Measurements from ENCODE around the gene TNFSF9. TPM values are rescaled to one million over a fixed set of nuclear protein-coding genes. Genes with fewer than 3 reads are reported as not detected.

TNFSF9 gene
- total RNA-seq, 6 experiments from 2014 or later = 0.27 to 1.6 (median 0.55) TPM; not detected in 3

- Histone ChIP-seq H3K4me3 (no peak overlapping the region), H3K36me3 (no peaks in the 10 kb centered on the region), H3K9me3 (no peaks in the 10 kb centered on the region), H3K27me3 (no peaks in the 10 kb centered on the region), H3K4me1 (no peaks in the 10 kb centered on the region), H3K27ac (no peak overlapping the region)
- TF ChIP-seq POLR2A (IDR thresholded peaks at IDR 0.05) = no peak
- TF ChIP-seq, protein P1, sequence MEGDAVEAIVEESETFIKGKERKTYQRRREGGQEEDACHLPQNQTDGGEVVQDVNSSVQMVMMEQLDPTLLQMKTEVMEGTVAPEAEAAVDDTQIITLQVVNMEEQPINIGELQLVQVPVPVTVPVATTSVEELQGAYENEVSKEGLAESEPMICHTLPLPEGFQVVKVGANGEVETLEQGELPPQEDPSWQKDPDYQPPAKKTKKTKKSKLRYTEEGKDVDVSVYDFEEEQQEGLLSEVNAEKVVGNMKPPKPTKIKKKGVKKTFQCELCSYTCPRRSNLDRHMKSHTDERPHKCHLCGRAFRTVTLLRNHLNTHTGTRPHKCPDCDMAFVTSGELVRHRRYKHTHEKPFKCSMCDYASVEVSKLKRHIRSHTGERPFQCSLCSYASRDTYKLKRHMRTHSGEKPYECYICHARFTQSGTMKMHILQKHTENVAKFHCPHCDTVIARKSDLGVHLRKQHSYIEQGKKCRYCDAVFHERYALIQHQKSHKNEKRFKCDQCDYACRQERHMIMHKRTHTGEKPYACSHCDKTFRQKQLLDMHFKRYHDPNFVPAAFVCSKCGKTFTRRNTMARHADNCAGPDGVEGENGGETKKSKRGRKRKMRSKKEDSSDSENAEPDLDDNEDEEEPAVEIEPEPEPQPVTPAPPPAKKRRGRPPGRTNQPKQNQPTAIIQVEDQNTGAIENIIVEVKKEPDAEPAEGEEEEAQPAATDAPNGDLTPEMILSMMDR (IDR thresholded peaks at IDR 0.05) = no peak
- DNase-seq (no peak), ATAC-seq (no peak)
- WGBS (ENCODE audit: insufficient coverage, low coverage, low lambda C conversion rate, missing lambda C conversion rate) = 79% methylated on average over 4 of the region's 4 CpGs
- intact Hi-C loops (cut with DNase I) = no loop called here
Observed at GRCh38 chr19:6491802-6492592, 38.8 kb upstream of the TNFSF9 start.

DNA sequence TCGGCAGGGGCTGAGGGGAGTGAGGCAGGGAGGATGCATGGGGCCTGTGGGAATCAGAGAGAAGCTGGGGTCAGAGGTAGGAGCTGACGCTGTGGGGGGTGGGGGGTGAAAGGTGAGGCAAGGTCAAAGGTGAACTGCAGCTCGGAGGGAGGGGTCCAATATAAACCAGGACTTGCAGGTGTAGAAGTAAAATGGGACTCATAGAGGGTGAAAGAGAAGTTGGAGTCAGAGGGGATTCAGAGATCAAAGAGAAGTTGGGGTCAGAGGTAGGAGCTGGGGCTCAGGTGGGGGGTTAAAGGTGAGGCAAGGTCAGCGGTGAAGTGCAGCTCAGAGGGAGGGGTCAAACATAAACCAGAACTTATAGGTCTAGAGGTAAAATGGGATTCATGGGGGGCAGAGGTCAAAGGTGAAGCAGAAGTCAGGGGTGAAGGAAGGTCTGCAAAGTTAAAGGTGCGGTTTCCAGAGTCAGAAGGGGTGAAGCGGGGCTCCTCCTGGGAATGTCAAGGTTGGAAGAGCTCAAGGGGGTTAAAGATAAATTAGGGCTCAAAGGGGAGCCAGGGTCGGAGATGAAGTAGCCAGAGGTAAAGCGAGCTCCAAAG, 36.3 kb upstream of the TNFSF9 start:
- no peak for ATAC-seq
- DNase-seq = no peak
- no peak for TF ChIP-seq POLR2A (IDR thresholded peaks at IDR 0.05)
- TF ChIP-seq, protein P1 (IDR thresholded peaks at IDR 0.05) = no peak
- intact Hi-C loops (cut with DNase I) = no loop called here
- Histone ChIP-seq H3K4me1 (no peaks in the 10 kb centered on the region), H3K4me3 (no peak overlapping the region), H3K9me3 (no peaks in the 10 kb centered on the region), H3K27ac (no peak overlapping the region), H3K36me3 (no peaks in the 10 kb centered on the region), H3K27me3 (no peaks in the 10 kb centered on the region)
- WGBS (ENCODE audit: insufficient coverage, low coverage, low lambda C conversion rate, missing lambda C conversion rate) = 73% methylated on average over 8 of the region's 8 CpGs

DNA sequence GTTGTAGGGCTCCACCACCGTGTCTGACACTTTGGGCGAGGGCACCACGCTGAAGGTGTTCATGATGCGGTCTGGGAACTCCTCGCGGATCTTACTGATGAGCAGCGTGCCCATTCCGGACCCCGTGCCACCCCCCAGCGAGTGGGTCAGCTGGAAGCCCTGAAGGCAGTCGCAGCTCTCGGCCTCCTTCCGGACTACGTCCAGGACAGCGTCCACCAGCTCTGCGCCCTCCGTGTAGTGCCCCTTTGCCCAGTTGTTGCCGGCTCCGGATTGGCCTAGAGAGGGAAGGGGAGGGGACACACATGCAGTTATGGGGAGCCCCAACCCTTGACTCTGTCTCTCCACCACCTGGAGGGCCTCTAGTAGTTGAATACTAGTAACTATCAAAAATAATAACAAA, 34.9 kb upstream of the TNFSF9 start:
- no peaks in the 10 kb centered on the region for H3K9me3 ChIP-seq
- H3K27ac ChIP-seq = no peak overlapping the region
- intact Hi-C loops (cut with DNase I) = no loop called here
- no peaks in the 10 kb centered on the region for H3K4me1 ChIP-seq
- WGBS (ENCODE audit: insufficient coverage, low coverage, low lambda C conversion rate, missing lambda C conversion rate) = 90% methylated on average over 2 of the region's 19 CpGs
- ATAC-seq (no peak), DNase-seq (no peak)
- no peak overlapping the region for H3K4me3 ChIP-seq
- no peaks in the 10 kb centered on the region for H3K27me3 ChIP-seq
- H3K36me3 ChIP-seq = no peaks in the 10 kb centered on the region
- TF ChIP-seq, protein P1 (IDR thresholded peaks at IDR 0.05) = no peak
- no peak for TF ChIP-seq POLR2A (IDR thresholded peaks at IDR 0.05)

GRCh38 chr19:6498294-6499036, 32.4 kb upstream of the TNFSF9 start:
- Histone ChIP-seq H3K4me1 (peaks cover 0 to 9% (median 0%) of the 10 kb centered on the region in 4 donors), H3K4me3 (no peak overlapping the region), H3K27me3 (peaks cover 0 to 11% of the 10 kb centered on the region in 2 donors), H3K36me3 (no peaks in the 10 kb centered on the region), H3K9me3 (no peaks in the 10 kb centered on the region), H3K27ac (no peak overlapping the region)
- no peak for ATAC-seq
- TF ChIP-seq, protein P1 (IDR thresholded peaks at IDR 0.05) = no peak
- no peak for TF ChIP-seq POLR2A (IDR thresholded peaks at IDR 0.05)
- 77% methylated on average over 7 of the region's 7 CpGs for WGBS (ENCODE audit: insufficient coverage, low coverage, low lambda C conversion rate, missing lambda C conversion rate)
- DNase-seq = no peak
- intact Hi-C loops (cut with DNase I) = no loop called here

Measured in right lobe of liver (tissue), 6 donors.